ENCODE data around the gene SIPA1L3. TPM values are rescaled to one million over a fixed set of nuclear protein-coding genes. Genes with fewer than 3 reads are reported as not detected.

Gene SIPA1L3
- total and polyA plus RNA-seq, 2 of the 13 experiments (the other 11 are each of a cell fraction or from before 2014, with no cell fraction given): 5.5 to 7.7 TPM

- TF ChIP-seq DR1 (CRISPR knock-in tag; IDR thresholded peaks at IDR 0.05): peak; percentile 61; the same call in 1 of the 2 replicates
- TF ChIP-seq, protein P1, sequence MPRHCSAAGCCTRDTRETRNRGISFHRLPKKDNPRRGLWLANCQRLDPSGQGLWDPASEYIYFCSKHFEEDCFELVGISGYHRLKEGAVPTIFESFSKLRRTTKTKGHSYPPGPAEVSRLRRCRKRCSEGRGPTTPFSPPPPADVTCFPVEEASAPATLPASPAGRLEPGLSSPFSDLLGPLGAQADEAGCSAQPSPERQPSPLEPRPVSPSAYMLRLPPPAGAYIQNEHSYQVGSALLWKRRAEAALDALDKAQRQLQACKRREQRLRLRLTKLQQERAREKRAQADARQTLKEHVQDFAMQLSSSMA (CRISPR knock-in tag; IDR thresholded peaks at IDR 0.05): no peak
- TF ChIP-seq ZNF563 (CRISPR knock-in tag; IDR thresholded peaks at IDR 0.05): 0 out of 2 replicates have a peak, but pooled peaks have one; percentile 8
- TF ChIP-seq ZNF333 (CRISPR knock-in tag; IDR thresholded peaks at IDR 0.05; ENCODE audit: borderline replicate concordance): peak; percentile 16; the same call in 1 of the 2 replicates
- TF ChIP-seq, protein P2, sequence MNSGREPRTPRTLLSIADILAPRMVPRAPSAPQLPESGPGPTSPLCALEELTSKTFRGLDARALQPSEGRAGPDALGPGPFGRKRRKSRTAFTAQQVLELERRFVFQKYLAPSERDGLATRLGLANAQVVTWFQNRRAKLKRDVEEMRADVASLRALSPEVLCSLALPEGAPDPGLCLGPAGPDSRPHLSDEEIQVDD (CRISPR knock-in tag; IDR thresholded peaks at IDR 0.05; ENCODE audit: borderline replicate concordance): no peak
- TF ChIP-seq HMGXB3 (CRISPR knock-in tag; IDR thresholded peaks at IDR 0.05; ENCODE audit: borderline replicate concordance): no peak
- peak; percentile 87 for TF ChIP-seq SALL2 (CRISPR knock-in tag; IDR thresholded peaks at IDR 0.05)
- no peak for TF ChIP-seq JUN (CRISPR knock-in tag; IDR thresholded peaks at IDR 0.05)
- no peak for TF ChIP-seq ATF5 (CRISPR knock-in tag; IDR thresholded peaks at IDR 0.05; ENCODE audit: low read depth)
- no peak for TF ChIP-seq ZNF256 (CRISPR knock-in tag; conservative IDR thresholded peaks at IDR 0.05)
- TF ChIP-seq, protein P3, sequence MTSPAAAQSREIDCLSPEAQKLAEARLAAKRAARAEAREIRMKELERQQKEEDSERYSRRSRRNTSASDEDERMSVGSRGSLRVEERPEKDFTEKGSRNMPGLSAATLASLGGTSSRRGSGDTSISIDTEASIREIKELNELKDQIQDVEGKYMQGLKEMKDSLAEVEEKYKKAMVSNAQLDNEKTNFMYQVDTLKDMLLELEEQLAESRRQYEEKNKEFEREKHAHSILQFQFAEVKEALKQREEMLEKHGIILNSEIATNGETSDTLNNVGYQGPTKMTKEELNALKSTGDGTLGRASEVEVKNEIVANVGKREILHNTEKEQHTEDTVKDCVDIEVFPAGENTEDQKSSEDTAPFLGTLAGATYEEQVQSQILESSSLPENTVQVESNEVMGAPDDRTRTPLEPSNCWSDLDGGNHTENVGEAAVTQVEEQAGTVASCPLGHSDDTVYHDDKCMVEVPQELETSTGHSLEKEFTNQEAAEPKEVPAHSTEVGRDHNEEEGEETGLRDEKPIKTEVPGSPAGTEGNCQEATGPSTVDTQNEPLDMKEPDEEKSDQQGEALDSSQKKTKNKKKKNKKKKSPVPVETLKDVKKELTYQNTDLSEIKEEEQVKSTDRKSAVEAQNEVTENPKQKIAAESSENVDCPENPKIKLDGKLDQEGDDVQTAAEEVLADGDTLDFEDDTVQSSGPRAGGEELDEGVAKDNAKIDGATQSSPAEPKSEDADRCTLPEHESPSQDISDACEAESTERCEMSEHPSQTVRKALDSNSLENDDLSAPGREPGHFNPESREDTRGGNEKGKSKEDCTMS (CRISPR knock-in tag; conservative IDR thresholded peaks at IDR 0.05): no peak
- TF ChIP-seq FOSL2 (CRISPR knock-in tag; IDR thresholded peaks at IDR 0.05): no peak; the same call in 1 of the 2 replicates
- no peak for TF ChIP-seq ZNF513 (CRISPR knock-in tag; conservative IDR thresholded peaks at IDR 0.05)
- TF ChIP-seq BCLAF1 (IDR thresholded peaks at IDR 0.05): no peak
Measured at GRCh38 chr19:37906869-37907734, at the start of gene SIPA1L3 (continued).
